Measurements from ENCODE around the gene HMGCR. TPM values are rescaled to one million over a fixed set of nuclear protein-coding genes. Genes with fewer than 3 reads are reported as not detected.
A peak's percentile ranks its signal among the peaks of the same experiment; 100 is the strongest.
"Not testable (repeated sequence)": the region's sequence is repeated elsewhere in the genome, so short reads cannot be mapped to it uniquely, and the experiment has no call there.

HMGCR gene
- 10 to 100 TPM; 49.9 to 53.1 TPM for total RNA-seq

DNA sequence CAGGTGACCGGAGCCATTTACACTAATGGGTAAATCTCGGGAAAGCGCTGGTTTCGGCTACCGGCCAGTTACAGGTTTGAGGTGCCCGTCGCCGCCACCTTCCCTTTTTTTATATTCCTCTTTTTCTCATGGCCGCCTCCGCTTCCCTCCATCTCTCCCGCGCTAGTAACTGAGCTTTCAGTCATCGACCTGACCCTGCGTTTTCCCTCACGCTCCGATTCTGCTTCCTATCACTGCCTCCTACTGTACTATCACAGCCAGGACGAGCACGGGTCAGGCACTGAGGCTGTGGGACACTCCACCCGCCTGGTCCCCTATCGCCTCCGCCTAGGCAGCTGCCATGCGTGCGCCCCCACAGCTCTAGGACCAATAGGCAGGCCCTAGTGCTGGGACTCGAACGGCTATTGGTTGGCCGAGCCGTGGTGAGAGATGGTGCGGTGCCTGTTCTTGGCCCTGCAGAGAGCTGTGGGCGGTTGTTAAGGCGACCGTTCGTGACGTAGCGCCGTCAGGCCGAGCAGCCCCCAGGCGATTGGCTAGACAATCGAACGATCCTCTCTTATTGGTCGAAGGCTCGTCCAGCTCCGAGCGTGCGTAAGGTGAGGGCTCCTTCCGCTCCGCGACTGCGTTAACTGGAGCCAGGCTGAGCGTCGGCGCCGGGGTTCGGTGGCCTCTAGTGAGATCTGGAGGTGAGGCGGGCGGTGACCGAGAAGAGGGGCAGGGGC, at the start of gene HMGCR:
HMGCR (plus strand) TSS at position 606 of the 722 bp plus-strand sequence. CDS start 5,386 bp downstream, outside the sequence.
- peaks cover 13 to 15% of the 10 kb centered on the region in 2 donors for H3K36me3 Mint-ChIP-seq
- DNase-seq (ENCODE audit: low spot score in 2 of 2) = peak; percentile 90 to 99
- H3K9me3 Mint-ChIP-seq = no peaks in the 10 kb centered on the region
- H3K27ac Mint-ChIP-seq = no peak within 1 kb of the TSS
- ATAC-seq = peak; percentile 96 to 98

DNA sequence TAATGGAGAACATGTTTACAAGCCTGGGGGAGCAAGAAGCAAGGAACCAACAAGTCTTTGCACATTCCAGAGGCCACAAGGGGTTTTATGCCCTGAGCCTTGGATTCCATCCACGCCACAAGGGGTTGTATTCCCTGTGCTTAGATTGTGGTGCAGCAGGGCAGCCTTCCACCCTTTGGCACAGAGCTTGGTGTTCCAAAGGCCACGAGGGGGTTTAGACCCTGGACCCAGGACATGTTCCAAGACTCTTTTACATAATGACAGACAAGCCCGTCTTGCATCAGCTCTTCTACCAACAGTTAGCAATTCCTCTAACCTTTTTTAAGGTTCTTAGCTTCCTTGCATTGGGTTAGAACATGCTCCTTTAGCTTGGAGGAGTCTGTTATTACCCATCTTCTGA, 45.2 kb upstream of the HMGCR start:
- H3K9me3 Mint-ChIP-seq; H3K27ac Mint-ChIP-seq; DNase-seq (ENCODE audit: low spot score in 2 of 2); ATAC-seq: not testable (repeated sequence)
- H3K36me3 Mint-ChIP-seq = peaks cover 5 to 11% of the 10 kb centered on the region in 2 donors

DNA sequence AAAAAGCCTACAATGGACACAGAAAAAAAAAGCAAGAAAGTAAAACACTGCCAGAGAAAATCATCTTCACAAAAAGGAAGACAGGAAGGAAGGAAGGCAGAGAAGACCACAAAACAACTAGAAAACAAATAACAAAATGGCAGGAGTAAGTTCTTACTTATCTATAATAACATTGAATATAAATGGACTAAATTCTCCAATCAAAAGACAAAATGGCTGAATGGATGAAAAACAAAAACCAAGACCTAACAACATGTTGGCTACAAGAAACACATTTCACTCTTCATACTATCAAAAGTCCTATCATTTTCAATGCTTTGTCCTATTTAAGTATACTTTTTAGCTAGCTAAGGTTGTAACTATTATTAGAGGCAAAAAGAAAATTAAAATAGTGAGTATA, 36.9 kb upstream of the HMGCR start:
- Mint-ChIP-seq H3K36me3 (no peaks in the 10 kb centered on the region), H3K27ac (no peak overlapping the region), H3K9me3 (no peaks in the 10 kb centered on the region)
- ATAC-seq (no peak), DNase-seq (ENCODE audit: low spot score in 2 of 2) (no peak)

DNA sequence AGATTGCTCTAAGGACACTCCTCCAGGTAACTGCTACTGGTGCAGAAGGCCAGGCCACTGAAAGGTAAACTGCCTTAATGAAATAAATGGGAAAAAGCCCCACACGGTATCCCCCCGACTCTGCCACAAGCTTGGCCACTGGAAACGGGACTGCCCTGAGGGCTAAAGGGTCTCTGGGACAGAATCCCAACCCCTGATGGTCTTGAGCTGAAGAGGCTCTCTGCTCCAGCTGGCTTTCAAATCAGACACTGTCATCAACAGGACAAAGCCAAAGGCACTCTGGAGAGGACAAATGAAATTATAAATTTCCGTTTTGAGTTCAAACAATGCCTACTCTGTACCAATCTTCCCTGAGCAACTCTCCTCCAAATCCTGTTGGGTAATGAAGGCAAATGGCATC, 33.6 kb upstream of the HMGCR start:
- no peaks in the 10 kb centered on the region for H3K36me3 Mint-ChIP-seq
- ATAC-seq = no peak
- DNase-seq (ENCODE audit: low spot score in 2 of 2) = no peak
- no peaks in the 10 kb centered on the region for H3K9me3 Mint-ChIP-seq
- no peak overlapping the region for H3K27ac Mint-ChIP-seq

DNA sequence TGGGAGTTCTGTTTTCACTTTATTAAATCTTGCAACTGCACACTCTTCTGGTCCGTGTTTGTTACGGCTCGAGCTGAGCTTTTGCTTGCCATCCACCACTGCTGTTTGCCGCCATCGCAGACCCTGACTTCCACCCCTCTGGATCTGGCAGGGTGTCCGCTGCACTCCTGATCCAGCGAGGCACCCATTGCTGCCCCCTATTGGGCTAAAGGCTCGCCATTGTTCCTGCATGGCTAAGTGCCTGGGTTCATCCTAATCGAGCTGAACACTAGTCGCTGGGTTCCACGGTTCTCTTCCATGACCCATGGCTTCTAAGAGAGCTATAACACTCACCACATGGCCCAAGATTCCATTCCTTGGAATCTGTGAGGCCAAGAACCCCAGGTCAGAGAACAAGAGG, 32.5 kb upstream of the HMGCR start:
- not testable (repeated sequence) for H3K27ac Mint-ChIP-seq; ATAC-seq; H3K36me3 Mint-ChIP-seq; DNase-seq (ENCODE audit: low spot score in 2 of 2); H3K9me3 Mint-ChIP-seq

DNA sequence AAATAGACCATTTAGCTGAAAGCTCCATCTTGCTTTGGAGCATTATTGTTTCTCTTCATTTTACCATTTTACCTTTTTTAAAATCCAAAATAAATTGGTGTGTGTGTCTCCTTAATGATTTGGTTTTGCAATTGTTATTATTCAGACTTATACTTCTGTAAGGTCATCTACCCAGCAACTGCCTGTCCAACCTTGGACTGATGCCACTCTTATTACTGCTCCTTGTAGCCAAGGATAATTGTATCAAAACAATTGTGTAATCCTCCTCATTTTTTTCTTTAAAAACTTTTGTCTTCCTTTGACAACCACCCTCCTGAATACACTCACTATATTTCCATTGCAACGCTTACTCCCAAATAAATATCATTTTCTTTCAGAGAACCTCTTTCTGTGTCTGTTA, 30.3 kb upstream of the HMGCR start:
- Mint-ChIP-seq H3K36me3 (no peaks in the 10 kb centered on the region), H3K9me3 (no peaks in the 10 kb centered on the region), H3K27ac (no peak overlapping the region)
- no peak for DNase-seq (ENCODE audit: low spot score in 2 of 2)
- ATAC-seq = no peak

DNA sequence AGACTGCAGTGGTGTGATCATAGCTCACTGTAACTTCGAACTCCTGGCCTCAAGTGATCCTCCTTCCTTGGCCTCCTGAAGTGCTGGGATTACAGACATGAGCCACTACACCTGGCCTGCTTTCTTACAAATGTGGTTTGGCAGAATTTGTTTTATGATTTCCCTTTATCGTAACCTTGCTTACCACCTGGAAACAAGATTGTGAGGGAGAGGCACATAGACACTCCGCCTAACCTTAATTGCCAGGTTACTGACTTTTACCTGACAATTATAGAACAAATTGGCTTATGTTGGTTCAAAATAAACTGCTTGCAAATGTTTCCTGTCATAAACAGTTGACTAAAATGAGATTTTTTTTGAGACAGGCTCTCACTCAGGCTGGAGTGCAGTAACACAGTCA, 26.8 kb upstream of the HMGCR start:
- Mint-ChIP-seq H3K27ac (no peak overlapping the region), H3K36me3 (no peaks in the 10 kb centered on the region), H3K9me3 (no peaks in the 10 kb centered on the region)
- DNase-seq (ENCODE audit: low spot score in 2 of 2) = no peak
- no peak for ATAC-seq

DNA sequence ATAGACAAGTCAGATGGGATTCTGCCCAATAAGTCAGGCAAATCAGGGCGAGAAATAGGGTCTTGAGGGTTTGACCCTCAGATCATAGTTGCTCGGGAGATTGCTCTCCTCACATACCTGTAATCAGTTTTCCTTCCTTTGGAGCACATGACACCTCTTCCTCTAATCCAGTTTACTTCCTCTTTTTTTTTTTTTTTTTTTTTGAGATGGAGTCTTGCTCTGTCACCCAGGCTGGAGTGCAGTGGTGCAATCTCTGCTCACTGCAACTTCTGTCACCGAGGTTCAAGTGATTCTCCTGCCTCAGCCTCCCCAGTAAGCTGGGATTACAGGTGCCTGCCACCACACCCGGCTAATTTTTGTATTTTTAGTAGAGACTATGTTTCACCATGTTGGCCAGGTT, 17.9 kb upstream of the HMGCR start:
- DNase-seq (ENCODE audit: low spot score in 2 of 2); H3K9me3 Mint-ChIP-seq; H3K27ac Mint-ChIP-seq; H3K36me3 Mint-ChIP-seq; ATAC-seq: not testable (repeated sequence)

DNA sequence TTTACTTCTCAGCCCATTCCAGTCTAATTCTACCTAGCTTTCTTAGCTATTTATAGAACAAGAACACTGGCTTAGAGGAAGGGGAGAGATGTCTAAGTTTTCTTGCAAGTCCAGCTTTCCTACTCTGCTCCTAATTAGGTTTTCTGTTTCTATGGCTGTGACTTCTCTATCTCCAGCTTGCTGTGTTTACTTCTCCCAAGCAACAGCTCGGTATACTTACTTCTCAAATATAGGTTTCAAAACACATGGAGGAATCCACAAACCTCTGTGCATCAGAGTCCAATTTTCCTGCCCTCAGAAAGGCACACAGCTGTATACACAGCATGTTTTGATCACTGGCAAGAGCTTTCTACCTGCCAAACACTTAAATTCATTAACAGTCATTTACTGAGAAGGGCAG, 17.4 kb upstream of the HMGCR start:
- no peak overlapping the region for H3K27ac Mint-ChIP-seq
- H3K9me3 Mint-ChIP-seq = no peaks in the 10 kb centered on the region
- DNase-seq (ENCODE audit: low spot score in 2 of 2) = no peak
- ATAC-seq = no peak
- H3K36me3 Mint-ChIP-seq = no peaks in the 10 kb centered on the region

DNA sequence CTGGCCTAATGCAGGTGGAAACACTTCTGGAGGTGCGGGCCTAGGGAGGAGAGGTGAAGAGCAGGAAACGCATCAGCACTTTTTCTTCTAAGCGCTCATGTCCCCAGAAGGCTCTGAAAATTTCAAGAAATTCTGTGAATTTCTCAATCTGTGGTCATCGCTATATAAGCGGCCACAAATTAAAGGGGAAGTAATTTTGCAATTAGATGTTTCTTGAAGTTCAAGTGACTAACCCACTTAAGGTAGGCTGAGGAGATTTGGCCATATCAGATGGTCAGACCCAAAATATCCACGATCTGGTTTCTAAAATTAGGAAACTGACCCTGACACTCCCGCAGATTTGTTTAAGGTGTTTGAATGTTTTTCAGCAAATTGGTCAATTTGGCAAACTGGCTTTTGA, 16.6 kb upstream of the HMGCR start:
- no peak for DNase-seq (ENCODE audit: low spot score in 2 of 2)
- no peaks in the 10 kb centered on the region for H3K36me3 Mint-ChIP-seq
- no peak overlapping the region for H3K27ac Mint-ChIP-seq
- no peaks in the 10 kb centered on the region for H3K9me3 Mint-ChIP-seq
- no peak for ATAC-seq

DNA sequence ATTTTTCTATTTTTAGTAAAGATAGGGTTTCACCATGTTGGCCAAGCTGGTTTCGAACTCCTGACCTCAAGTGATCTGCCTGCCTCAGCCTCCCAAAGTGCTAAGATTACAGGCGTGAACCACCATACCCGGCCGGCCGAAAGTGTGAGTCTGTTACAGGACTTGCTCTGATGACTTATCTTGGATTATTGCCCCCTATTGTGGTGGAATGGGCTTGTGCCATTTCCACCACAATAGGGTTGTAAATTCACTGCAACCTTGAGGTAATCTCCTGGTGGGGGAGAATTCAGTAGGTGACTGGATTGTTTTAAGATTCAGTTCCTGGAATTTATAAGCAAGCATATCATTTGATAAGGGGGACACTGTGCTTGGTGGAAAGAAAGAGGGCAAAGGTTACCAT, 15.0 kb upstream of the HMGCR start:
- DNase-seq (ENCODE audit: low spot score in 2 of 2) (no peak), ATAC-seq (no peak)
- Mint-ChIP-seq H3K27ac (no peak overlapping the region), H3K36me3 (no peaks in the 10 kb centered on the region), H3K9me3 (no peaks in the 10 kb centered on the region)

DNA sequence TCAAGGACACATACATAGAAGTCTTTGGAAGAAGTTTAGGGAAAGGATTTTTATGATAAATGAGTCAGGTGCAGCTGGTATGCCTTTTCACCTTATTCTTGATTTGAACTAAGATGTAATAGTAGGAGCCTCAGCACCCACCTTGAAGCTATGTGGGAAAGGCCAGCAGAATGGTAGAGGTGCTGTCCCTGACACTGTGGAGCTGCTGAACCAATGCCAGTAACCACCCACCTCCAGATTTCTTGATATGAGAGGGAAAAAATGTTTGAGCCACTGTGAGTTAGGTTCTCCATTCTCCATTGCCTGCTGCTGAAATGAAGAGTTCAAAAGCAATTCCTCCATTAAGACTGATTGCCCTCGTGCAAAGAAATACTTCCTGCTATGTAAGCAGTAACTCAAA, 12.2 kb upstream of the HMGCR start:
- Mint-ChIP-seq H3K9me3 (no peaks in the 10 kb centered on the region), H3K36me3 (no peaks in the 10 kb centered on the region), H3K27ac (peak overlapping the region; percentile 27 to 81)
- ATAC-seq (peak; percentile 83 to 88), DNase-seq (ENCODE audit: low spot score in 2 of 2) (peak in 1 of 2 donors; percentile 38)

DNA sequence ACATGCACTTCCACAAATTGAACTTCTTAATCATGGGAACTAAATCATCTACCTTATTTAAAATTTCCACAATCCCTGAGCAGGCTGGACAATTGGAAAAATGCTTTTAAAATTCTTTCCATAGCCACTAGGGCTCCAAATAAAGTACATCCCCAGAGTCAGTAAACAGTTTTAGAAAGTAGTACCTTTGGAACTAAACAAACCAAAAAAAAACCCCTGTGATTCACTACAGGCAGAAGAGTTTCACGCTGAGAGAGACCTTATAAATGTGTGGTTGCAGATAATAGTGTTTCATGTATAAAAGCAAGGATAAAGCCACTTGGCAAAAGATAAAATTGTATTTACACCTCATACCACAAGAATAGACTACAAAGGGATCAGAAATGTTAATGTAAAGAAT, 11.8 kb upstream of the HMGCR start:
- peak; percentile 58 to 74 for ATAC-seq

DNA sequence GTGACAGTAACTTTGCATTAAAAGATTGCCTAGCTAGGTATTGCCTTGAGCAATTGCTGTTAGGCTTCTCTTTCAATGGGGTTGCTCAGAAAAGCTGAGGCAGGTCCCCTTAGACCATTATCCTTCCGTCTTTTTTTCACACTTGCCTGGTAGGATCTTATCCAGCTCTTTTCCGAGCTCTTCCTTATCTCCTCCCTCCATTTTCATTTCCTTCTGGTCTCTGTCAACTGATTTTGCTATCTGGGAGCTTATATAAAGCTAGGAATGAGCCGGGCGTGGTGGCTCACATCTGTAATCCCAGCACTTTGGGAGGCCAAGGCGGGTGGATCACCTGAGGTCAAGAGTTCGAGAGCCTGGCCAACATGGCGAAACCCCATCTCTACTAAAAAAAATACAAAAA, 6.6 kb upstream of the HMGCR start:
- Mint-ChIP-seq H3K36me3 (no peaks in the 10 kb centered on the region), H3K27ac (no peak overlapping the region), H3K9me3 (no peaks in the 10 kb centered on the region)
- ATAC-seq (no peak), DNase-seq (ENCODE audit: low spot score in 2 of 2) (no peak)

More for the DNA sequence above, 11.8 kb upstream of the HMGCR start:
- no peak for DNase-seq (ENCODE audit: low spot score in 2 of 2)
- Mint-ChIP-seq H3K27ac (peak overlapping the region; percentile 27 to 81), H3K36me3 (no peaks in the 10 kb centered on the region), H3K9me3 (no peaks in the 10 kb centered on the region)

DNA sequence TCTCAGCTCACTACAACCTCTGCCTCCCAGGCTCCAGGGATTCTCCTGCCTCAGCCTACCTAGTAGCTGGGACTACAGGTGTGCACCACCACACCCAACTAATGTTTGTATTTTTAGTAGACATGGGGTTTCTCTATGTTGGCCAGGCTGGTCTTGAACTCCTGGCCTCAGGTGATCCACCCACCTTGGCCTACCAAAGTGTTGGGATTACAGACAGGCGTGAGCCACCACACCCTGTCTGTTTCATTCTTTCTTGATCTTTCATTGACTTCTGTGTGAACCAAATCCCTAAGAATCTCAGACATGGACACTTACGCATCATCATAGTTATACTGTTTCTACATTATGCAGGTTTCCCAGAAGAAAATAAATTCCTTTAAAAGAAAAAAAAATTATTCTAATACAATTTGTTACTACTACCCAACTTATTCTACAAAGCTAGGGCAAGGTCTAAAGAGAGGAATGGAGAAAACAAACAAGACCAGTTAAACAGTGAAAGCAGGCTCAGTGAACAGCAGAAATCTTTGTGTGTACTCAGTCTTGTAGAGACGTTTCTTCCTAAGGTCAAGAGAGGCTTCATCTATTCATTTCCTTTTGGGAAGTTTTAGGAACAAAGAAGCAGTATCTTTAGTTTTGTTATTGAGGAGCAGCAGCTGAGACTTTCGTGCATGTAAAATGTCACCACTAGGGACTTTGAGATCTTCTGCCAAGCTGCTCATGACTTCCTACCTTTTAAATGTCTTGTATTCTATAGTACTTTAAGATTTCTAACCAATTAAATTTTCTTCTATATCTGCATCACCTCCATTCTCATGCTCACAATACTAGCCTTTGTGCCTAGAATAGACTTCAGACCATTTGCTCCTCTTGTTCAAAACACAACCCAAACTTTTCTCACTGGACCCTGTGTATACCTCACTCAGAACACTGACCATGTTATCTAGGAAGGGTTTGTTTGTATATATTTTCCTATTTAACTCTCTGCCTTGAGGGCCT, 5.6 kb upstream of the HMGCR start:
- no peaks in the 10 kb centered on the region for H3K9me3 Mint-ChIP-seq
- no peak overlapping the region for H3K27ac Mint-ChIP-seq
- DNase-seq (ENCODE audit: low spot score in 2 of 2) = no peak
- ATAC-seq = no peak
- no peaks in the 10 kb centered on the region for H3K36me3 Mint-ChIP-seq

DNA sequence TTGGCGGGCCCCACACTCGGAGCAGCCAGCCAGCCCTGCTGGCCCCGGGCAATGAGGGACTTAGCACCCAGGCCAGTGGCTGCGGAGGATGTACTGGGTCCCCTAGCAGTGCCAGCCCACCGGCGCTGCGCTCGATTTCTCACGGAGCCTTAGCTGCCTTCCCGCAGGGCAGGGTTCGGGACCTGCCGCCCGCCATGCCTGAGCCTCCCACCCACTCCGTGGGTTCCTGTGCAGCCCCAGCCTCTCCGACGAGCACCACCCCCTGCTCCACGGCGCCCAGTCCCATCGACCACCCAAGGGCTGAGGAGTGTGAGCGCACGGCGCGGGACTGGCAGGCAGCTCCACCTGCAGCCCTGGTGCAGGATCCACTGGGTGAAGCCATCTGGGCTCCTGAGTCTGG, 3.3 kb upstream of the HMGCR start:
- H3K36me3 Mint-ChIP-seq = peaks cover 12 to 13% of the 10 kb centered on the region in 2 donors
- DNase-seq (ENCODE audit: low spot score in 2 of 2) = not testable (repeated sequence)

DNA sequence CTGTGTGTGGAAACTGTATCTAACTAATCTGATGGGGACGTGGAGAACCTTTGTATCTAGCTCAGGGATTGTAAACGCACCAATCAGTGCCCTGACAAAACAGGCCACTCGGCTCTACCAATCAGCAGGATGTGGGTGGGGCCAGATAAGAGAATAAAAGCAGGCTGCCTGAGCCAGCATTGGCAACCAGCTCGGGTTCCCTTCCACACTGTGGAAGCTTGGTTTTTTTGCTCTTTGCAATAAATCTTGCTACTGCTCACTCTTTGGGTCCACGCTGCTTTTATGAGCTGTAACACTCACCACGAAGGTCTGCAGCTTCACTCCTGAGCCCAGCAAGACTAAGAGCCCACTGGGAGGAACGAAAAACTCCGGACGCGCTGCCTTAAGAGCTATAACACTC, 2.6 kb upstream of the HMGCR start:
- H3K36me3 Mint-ChIP-seq = peaks cover 13 to 15% of the 10 kb centered on the region in 2 donors
- DNase-seq (ENCODE audit: low spot score in 2 of 2); H3K9me3 Mint-ChIP-seq; H3K27ac Mint-ChIP-seq; ATAC-seq: not testable (repeated sequence)

More for the DNA sequence above, 3.3 kb upstream of the HMGCR start:
- H3K9me3 Mint-ChIP-seq, ATAC-seq, H3K27ac Mint-ChIP-seq: not testable (repeated sequence)

Measured in activated naive CD4-positive, alpha-beta T cell treated with anti-CD3 and anti-CD28 coated beads, Interleukin-2, amount 50 U/mL, for 72 hours (primary cell).